ENCODE measurements around the gene CCDC50. TPM values are rescaled to one million over a fixed set of nuclear protein-coding genes. Genes with fewer than 3 reads are reported as not detected.

Gene CCDC50
- total and polyA plus RNA-seq, 2 donors (not counting 3 experiments of a cell fraction or from before 2014, with no cell fraction given) = 44.4 to 137 TPM

DNA sequence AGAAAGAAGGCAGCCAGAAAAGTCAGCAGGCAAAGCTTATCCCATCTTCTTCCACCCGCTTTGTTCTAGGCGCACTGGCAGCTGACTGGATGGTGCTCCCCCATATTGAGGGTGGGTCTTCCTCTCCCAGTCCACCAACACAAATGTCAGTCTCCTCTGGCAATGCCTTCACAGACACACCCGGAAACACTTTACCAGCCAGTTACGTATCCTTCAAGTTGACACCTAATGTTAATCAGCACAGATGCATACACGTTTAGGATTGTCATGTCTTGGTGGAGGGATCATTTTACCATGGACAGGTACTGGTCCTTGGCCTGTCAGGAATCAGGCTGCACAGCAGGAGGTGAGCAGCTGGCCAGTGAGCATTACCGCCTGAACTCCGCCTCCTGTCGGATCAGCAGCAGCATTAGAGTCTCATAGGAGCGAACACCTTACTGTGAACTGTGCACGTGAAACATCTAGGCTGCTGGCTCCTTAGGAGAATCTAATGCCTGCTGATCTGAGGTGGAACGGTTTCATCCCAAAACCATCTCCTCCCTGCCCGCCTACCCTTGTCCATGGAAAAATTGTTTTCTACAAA, 72.7 kb downstream of the CCDC50 start:
- TF ChIP-seq POLR2AphosphoS5 (IDR thresholded peaks at IDR 0.05; ENCODE audit: insufficient read depth, low read depth, low read length) = peak; percentile 39
- TF ChIP-seq, protein P1, sequence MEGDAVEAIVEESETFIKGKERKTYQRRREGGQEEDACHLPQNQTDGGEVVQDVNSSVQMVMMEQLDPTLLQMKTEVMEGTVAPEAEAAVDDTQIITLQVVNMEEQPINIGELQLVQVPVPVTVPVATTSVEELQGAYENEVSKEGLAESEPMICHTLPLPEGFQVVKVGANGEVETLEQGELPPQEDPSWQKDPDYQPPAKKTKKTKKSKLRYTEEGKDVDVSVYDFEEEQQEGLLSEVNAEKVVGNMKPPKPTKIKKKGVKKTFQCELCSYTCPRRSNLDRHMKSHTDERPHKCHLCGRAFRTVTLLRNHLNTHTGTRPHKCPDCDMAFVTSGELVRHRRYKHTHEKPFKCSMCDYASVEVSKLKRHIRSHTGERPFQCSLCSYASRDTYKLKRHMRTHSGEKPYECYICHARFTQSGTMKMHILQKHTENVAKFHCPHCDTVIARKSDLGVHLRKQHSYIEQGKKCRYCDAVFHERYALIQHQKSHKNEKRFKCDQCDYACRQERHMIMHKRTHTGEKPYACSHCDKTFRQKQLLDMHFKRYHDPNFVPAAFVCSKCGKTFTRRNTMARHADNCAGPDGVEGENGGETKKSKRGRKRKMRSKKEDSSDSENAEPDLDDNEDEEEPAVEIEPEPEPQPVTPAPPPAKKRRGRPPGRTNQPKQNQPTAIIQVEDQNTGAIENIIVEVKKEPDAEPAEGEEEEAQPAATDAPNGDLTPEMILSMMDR (IDR thresholded peaks at IDR 0.05; ENCODE audit: extremely low read depth in 1 of 2, insufficient read depth in 1 of 2, low read depth in 1 of 2, low read length in 2 of 2) = no peak
- no peak for TF ChIP-seq EZH2 (IDR thresholded peaks at IDR 0.05; ENCODE audit: borderline replicate concordance, low read depth, low read length, severe bottlenecking)
- no peak for TF ChIP-seq GATA2 (IDR thresholded peaks at IDR 0.05; ENCODE audit: insufficient read depth, insufficient read length, low read depth, low read length)
- TF ChIP-seq FOS (IDR thresholded peaks at IDR 0.05; ENCODE audit: borderline replicate concordance, insufficient read depth, low read length) = no peak
- no peak for TF ChIP-seq JUN (IDR thresholded peaks at IDR 0.05; ENCODE audit: borderline replicate concordance, insufficient read depth, insufficient read length, low read depth)
- TF ChIP-seq, protein P2, sequence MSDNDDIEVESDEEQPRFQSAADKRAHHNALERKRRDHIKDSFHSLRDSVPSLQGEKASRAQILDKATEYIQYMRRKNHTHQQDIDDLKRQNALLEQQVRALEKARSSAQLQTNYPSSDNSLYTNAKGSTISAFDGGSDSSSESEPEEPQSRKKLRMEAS (IDR thresholded peaks at IDR 0.05; ENCODE audit: insufficient read depth, insufficient read length) = no peak
- H2AFZ ChIP-seq (ENCODE audit: low read depth, low read length) = no peak overlapping the region
- no peak overlapping the region for H3K4me2 ChIP-seq (ENCODE audit: insufficient read depth, low read length)
- no peak overlapping the region for H3K9ac ChIP-seq (replicated peaks; ENCODE audit: extremely low read depth, insufficient read depth, low read length)
- H3K27me3 ChIP-seq (ENCODE audit: control insufficient read depth in 2 of 2, insufficient read depth in 2 of 2, low read length in 2 of 2) = no peaks in the 10 kb centered on the region
- H3K4me1 ChIP-seq (ENCODE audit: control insufficient read depth, extremely low read depth, insufficient read depth, low read length) = no peaks in the 10 kb centered on the region
- no peak for FAIRE-seq
- intact Hi-C loops (cut with micrococcal nuclease) = no loop called here
- peaks cover 0 to 3% of the 10 kb centered on the region in 2 experiments for H3K36me3 ChIP-seq (ENCODE audit: control insufficient read depth in 2 of 2, extremely low read depth in 1 of 2, insufficient read depth in 2 of 2, low read length in 2 of 2)
- POLR2A ChIA-PET = no interaction called here
- dilution Hi-C loops (cut with MboI; ENCODE audit: extremely low pct_ligation_motif_present, low sequenced_read_pairs) = no loop called here
- no peaks in the 10 kb centered on the region for H4K20me1 ChIP-seq (replicated peaks; ENCODE audit: control insufficient read depth, extremely low read depth, insufficient read depth, low read length)
- no TSS peak for BruUV-seq (replicated peaks)
- H3K4me3 ChIP-seq (replicated peaks in 1 of 3; ENCODE audit: insufficient read depth in 1 of 3, low read depth in 1 of 3, low read length in 3 of 3) = no peak overlapping the region
- CTCF ChIA-PET = interaction anchor here (0.9 to 1.2 kb wide), 2 partner anchors 11 to 12 kb away, joined by 3 read pairs; no protein-coding TSS in a partner anchor
- DNase-seq (ENCODE audit: low read depth, low spot score) = no peak
- H3K79me2 ChIP-seq (ENCODE audit: control insufficient read depth, insufficient read depth, low read length) = no peaks in the 10 kb centered on the region
- no peaks in the 10 kb centered on the region for H3K9me3 ChIP-seq (replicated peaks; ENCODE audit: control insufficient read depth, insufficient read depth, low read length)
- H3K27ac ChIP-seq (ENCODE audit: insufficient read depth, low read depth, low read length) = no peak overlapping the region
- no peaks in the 10 kb centered on the region for H3K9me1 ChIP-seq (replicated peaks; ENCODE audit: control insufficient read depth, extremely low read depth, insufficient read depth, low read length)

Measured in endothelial cell of umbilical vein (primary cell).